ENCODE data around the gene SLC22A7. TPM values are rescaled to one million over a fixed set of nuclear protein-coding genes. Genes with fewer than 3 reads are reported as not detected.

The SLC22A7 gene
- total RNA-seq, 1 experiment from 2014 or later, result not detected

- no peak overlapping the region for H3K4me3 ChIP-seq
- no peak overlapping the region for H3K4me2 ChIP-seq
- ChIA-PET CTCF (no interaction called here), POLR2A (ENCODE audit: unreplicated experiment) (no interaction called here)
- intact Hi-C loops (cut with micrococcal nuclease; ENCODE audit: unreplicated experiment), result no loop called here
- TF ChIP-seq CTCF (conservative IDR thresholded peaks at IDR 0.05) (no peak), EZH2 (IDR thresholded peaks at IDR 0.05; ENCODE audit: low read depth) (no peak)
- H3K4me1 ChIP-seq (replicated peaks; ENCODE audit: insufficient read depth), result no peaks in the 10 kb centered on the region
- H3K36me3 ChIP-seq (ENCODE audit: low read depth), result no peaks in the 10 kb centered on the region
- no peaks in the 10 kb centered on the region for H3K79me2 ChIP-seq (ENCODE audit: low read depth)
- no peaks in the 10 kb centered on the region for H3K9me3 ChIP-seq (ENCODE audit: insufficient read depth, low read depth)
- no peak overlapping the region for H2AFZ ChIP-seq
- no peaks in the 10 kb centered on the region; the same call in 1 of the 2 replicates for H3F3A ChIP-seq (ENCODE audit: insufficient read depth, low read depth)
- H3K27ac ChIP-seq, result no peak overlapping the region
- H3K27me3 ChIP-seq (ENCODE audit: insufficient read depth, low read depth), result peaks cover 8% of the 10 kb centered on the region; the same call in 1 of the 2 replicates
- no peak for DNase-seq
- H3K9me2 ChIP-seq (ENCODE audit: insufficient read depth), result no peaks in the 10 kb centered on the region
- no TSS peak for BruUV-seq (replicated peaks)
- H4K20me1 ChIP-seq (ENCODE audit: insufficient read depth), result no peaks in the 10 kb centered on the region
Observed at GRCh38 chr6:43255408-43256054, 42.5 kb upstream of the SLC22A7 start.

- peaks cover 4% of the 10 kb centered on the region; the same call in 1 of the 2 replicates for H3K27me3 ChIP-seq (ENCODE audit: insufficient read depth, low read depth)
- no peak overlapping the region for H3K4me2 ChIP-seq
- TF ChIP-seq EZH2 (IDR thresholded peaks at IDR 0.05; ENCODE audit: low read depth) (no peak), CTCF (conservative IDR thresholded peaks at IDR 0.05) (no peak)
- H3K27ac ChIP-seq, result no peak overlapping the region
- no peak for DNase-seq
- H3K36me3 ChIP-seq (ENCODE audit: low read depth), result no peaks in the 10 kb centered on the region
- no TSS peak for BruUV-seq (replicated peaks)
- H3F3A ChIP-seq (ENCODE audit: insufficient read depth, low read depth), result no peaks in the 10 kb centered on the region
- H3K79me2 ChIP-seq (ENCODE audit: low read depth), result no peaks in the 10 kb centered on the region
- ChIA-PET POLR2A (ENCODE audit: unreplicated experiment) (no interaction called here), CTCF (no interaction called here)
- H3K4me1 ChIP-seq (replicated peaks; ENCODE audit: insufficient read depth), result no peaks in the 10 kb centered on the region
- no peaks in the 10 kb centered on the region for H3K9me3 ChIP-seq (ENCODE audit: insufficient read depth, low read depth)
- H4K20me1 ChIP-seq (ENCODE audit: insufficient read depth), result no peaks in the 10 kb centered on the region
- intact Hi-C loops (cut with micrococcal nuclease; ENCODE audit: unreplicated experiment), result no loop called here
- H2AFZ ChIP-seq, result no peak overlapping the region
- H3K9me2 ChIP-seq (ENCODE audit: insufficient read depth), result no peaks in the 10 kb centered on the region
- H3K4me3 ChIP-seq, result no peak overlapping the region
Observed at GRCh38 chr6:43256670-43257366, 41.2 kb upstream of the SLC22A7 start.

- DNase-seq, result no peak
- H3K4me2 ChIP-seq, result no peak overlapping the region
- intact Hi-C loops (cut with micrococcal nuclease; ENCODE audit: unreplicated experiment), result no loop called here
- no peak overlapping the region for H3K4me3 ChIP-seq
- POLR2A ChIA-PET (ENCODE audit: unreplicated experiment), result no interaction called here
- BruUV-seq (replicated peaks), result no TSS peak
- H2AFZ ChIP-seq, result no peak overlapping the region; the same call in 1 of the 2 replicates
- H3K9me2 ChIP-seq (ENCODE audit: insufficient read depth), result no peaks in the 10 kb centered on the region
- no peaks in the 10 kb centered on the region for H3F3A ChIP-seq (ENCODE audit: insufficient read depth, low read depth)
- no peaks in the 10 kb centered on the region for H4K20me1 ChIP-seq (ENCODE audit: insufficient read depth)
- no peaks in the 10 kb centered on the region for H3K36me3 ChIP-seq (ENCODE audit: low read depth)
- no peak for TF ChIP-seq CTCF (conservative IDR thresholded peaks at IDR 0.05)
- no peak for TF ChIP-seq EZH2 (IDR thresholded peaks at IDR 0.05; ENCODE audit: low read depth)
- H3K9me3 ChIP-seq (ENCODE audit: insufficient read depth, low read depth), result no peaks in the 10 kb centered on the region
- CTCF ChIA-PET, result no interaction called here
- H3K4me1 ChIP-seq (replicated peaks; ENCODE audit: insufficient read depth), result no peaks in the 10 kb centered on the region
- H3K27me3 ChIP-seq (ENCODE audit: insufficient read depth, low read depth), result 0 out of 2 replicates have a peak, but pooled peaks cover 3% of the 10 kb centered on the region
- H3K79me2 ChIP-seq (ENCODE audit: low read depth), result no peaks in the 10 kb centered on the region
- H3K27ac ChIP-seq, result no peak overlapping the region
Observed at GRCh38 chr6:43257367-43258145, 40.5 kb upstream of the SLC22A7 start.

All from PC-9 (cell line).